Kidney (tissue), 14 donors: ENCODE data around the gene ARNT2. TPM values are rescaled to one million over a fixed set of nuclear protein-coding genes. Genes with fewer than 3 reads are reported as not detected.

Source experiments
- DNase-seq, 5 donors: peaks; one replicate each; pipeline ENCODE4 v3.0.0-alpha.2; 2013 to 2020
- FAIRE-seq: peaks from 2 replicates; lab custom pipeline; 2012; peaks lifted over from hg19 to GRCh38; lab: Jason Lieb, UNC
- H3K27ac ChIP-seq, 2 donors: one replicate each; pipeline ENCODE4 v1.7.0; 2013; ENCODE audit warnings: low read depth in 2 of 2, low read length in 2 of 2, inconsistent platforms in 1 of 2
- H3K27me3 ChIP-seq: one replicate; pipeline ENCODE4 v1.7.1; 2013; ENCODE audit warnings: low read length, inconsistent platforms; ENCODE audit not compliant: control insufficient read depth, insufficient read depth
- H3K36me3 ChIP-seq, 3 donors: one replicate each; pipeline versions ENCODE4 v1.7.0 to v1.7.1; 2013; ENCODE audit warnings: low read length in 3 of 3, control low read depth in 1 of 3, inconsistent platforms in 1 of 3; ENCODE audit not compliant: insufficient read depth in 3 of 3, control insufficient read depth in 2 of 3
- H3K4me1 ChIP-seq, 3 donors: one replicate each; pipeline versions ENCODE4 v1.7.0 to v1.7.1; 2013; ENCODE audit warnings: low read length in 3 of 3, inconsistent platforms in 1 of 3, low read depth in 1 of 3; ENCODE audit not compliant: control insufficient read depth in 2 of 3, insufficient read depth in 2 of 3
- H3K4me3 ChIP-seq, 3 donors: one replicate each; pipeline versions ENCODE4 v1.7.0 to v1.8.1; 2013; ENCODE audit warnings: low read length in 3 of 3, control low read depth in 1 of 3, inconsistent platforms in 1 of 3
- H3K9ac ChIP-seq, 3 donors: one replicate each; pipeline versions ENCODE4 v1.7.0 to v1.7.1; 2013; ENCODE audit warnings: low read length in 3 of 3, control low read depth in 1 of 3, inconsistent platforms in 1 of 3
- H3K9me3 ChIP-seq, 3 donors: one replicate each; pipeline versions ENCODE4 v1.7.0 to v1.7.1; 2013; ENCODE audit warnings: low read length in 3 of 3, control low read depth in 1 of 3, inconsistent platforms in 1 of 3; ENCODE audit not compliant: control insufficient read depth in 2 of 3, insufficient read depth in 1 of 3
- intact Hi-C: fragments of 100-400 bp; cut with DNase I; formaldehyde crosslinking; loops from one replicate; pipeline ENCODE4 v1.11.1; 2022
- polyA plus RNA-seq: library from polyadenylated mRNA; stranded (reverse); fragments of 350-450 nt; fragmentation: Illumina TruSeq; extraction: RNeasy Lipid Tissue Mini Kit (QIAGEN cat#74804); gene quantifications from one replicate; pipeline ENCODE4 v1.2.3, GENCODE V29; 2014; ENCODE audit warnings: low read depth, low replicate concordance; ENCODE audit not compliant: insufficient read depth
- total RNA-seq: library from RNA; stranded (reverse); fragmentation: NEBNext Ultra II Directional; extraction: Animal tissue kit (Norgen Biotek cat#: 25700); gene quantifications from one replicate; pipeline ENCODE4 v1.2.1, GENCODE V29; 2021
- TF ChIP-seq, protein P1 (sequence below): IDR thresholded peaks from 3 replicates; pipeline ENCODE4 v1.5.1; 2012; ENCODE audit warnings: mild to moderate bottlenecking, moderate library complexity, borderline replicate concordance; ENCODE audit not compliant: insufficient read depth; ENCODE audit errors: extremely low read depth
- donor health status: control.
- donor health status: control.
- donor health status: control.
- donor health status: control.
- donor health status: control.
- donor health status: DM: yes; HTN: yes; CAD: no.
- donor health status: Normal renal cell carcinoma (clear cell type).

ARNT2 gene
- total and polyA plus RNA-seq, 2 donors from 2014 or later, result 12.2 to 38.2 TPM

- H3K4me3 ChIP-seq, result no peak overlapping the region
- DNase-seq (no peak), FAIRE-seq (no peak)
- H3K27ac ChIP-seq, result no peak overlapping the region
- H3K27me3 ChIP-seq, result no peaks in the 10 kb centered on the region
- peaks cover 0 to 3% (median 0%) of the 10 kb centered on the region in 3 donors for H3K36me3 ChIP-seq
- H3K4me1 ChIP-seq, result peaks cover 0 to 2% (median under 1%) of the 10 kb centered on the region in 3 donors
- H3K9ac ChIP-seq, result no peak overlapping the region
- intact Hi-C loops, result no loop called here
- TF ChIP-seq, protein P1, sequence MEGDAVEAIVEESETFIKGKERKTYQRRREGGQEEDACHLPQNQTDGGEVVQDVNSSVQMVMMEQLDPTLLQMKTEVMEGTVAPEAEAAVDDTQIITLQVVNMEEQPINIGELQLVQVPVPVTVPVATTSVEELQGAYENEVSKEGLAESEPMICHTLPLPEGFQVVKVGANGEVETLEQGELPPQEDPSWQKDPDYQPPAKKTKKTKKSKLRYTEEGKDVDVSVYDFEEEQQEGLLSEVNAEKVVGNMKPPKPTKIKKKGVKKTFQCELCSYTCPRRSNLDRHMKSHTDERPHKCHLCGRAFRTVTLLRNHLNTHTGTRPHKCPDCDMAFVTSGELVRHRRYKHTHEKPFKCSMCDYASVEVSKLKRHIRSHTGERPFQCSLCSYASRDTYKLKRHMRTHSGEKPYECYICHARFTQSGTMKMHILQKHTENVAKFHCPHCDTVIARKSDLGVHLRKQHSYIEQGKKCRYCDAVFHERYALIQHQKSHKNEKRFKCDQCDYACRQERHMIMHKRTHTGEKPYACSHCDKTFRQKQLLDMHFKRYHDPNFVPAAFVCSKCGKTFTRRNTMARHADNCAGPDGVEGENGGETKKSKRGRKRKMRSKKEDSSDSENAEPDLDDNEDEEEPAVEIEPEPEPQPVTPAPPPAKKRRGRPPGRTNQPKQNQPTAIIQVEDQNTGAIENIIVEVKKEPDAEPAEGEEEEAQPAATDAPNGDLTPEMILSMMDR, result no peak
- no peaks in the 10 kb centered on the region for H3K9me3 ChIP-seq
Observed at GRCh38 chr15:80445300-80446041, 41.3 kb downstream of the ARNT2 start.

- H3K27ac ChIP-seq, result no peak overlapping the region
- intact Hi-C loops, result no loop called here
- no peak overlapping the region for H3K4me3 ChIP-seq
- no peak overlapping the region for H3K9ac ChIP-seq
- peaks cover 0 to 3% (median 0%) of the 10 kb centered on the region in 3 donors for H3K36me3 ChIP-seq
- H3K27me3 ChIP-seq, result no peaks in the 10 kb centered on the region
- FAIRE-seq, result no peak
- no peak for DNase-seq
- no peaks in the 10 kb centered on the region for H3K9me3 ChIP-seq
- peaks cover 2 to 9% (median 9%) of the 10 kb centered on the region in 3 donors for H3K4me1 ChIP-seq
- TF ChIP-seq, protein P1, result no peak
Observed at GRCh38 chr15:80447077-80447476, 42.9 kb downstream of the ARNT2 start.

- Histone ChIP-seq H3K36me3 (no peaks in the 10 kb centered on the region), H3K27me3 (no peaks in the 10 kb centered on the region), H3K4me3 (no peak overlapping the region), H3K27ac (no peak overlapping the region), H3K9me3 (no peaks in the 10 kb centered on the region), H3K9ac (no peak overlapping the region), H3K4me1 (peaks cover 2 to 11% (median 9%) of the 10 kb centered on the region in 3 donors)
- TF ChIP-seq, protein P1, result no peak
- intact Hi-C loops, result loop anchor here (10.0 kb wide), 1 partner anchor 515 kb away; no protein-coding TSS in a partner anchor
- DNase-seq (no peak), FAIRE-seq (no peak)
Observed at GRCh38 chr15:80449825-80450224, 45.6 kb downstream of the ARNT2 start.
